ENCODE results near the gene LIPF.

The LIPF gene

DNA sequence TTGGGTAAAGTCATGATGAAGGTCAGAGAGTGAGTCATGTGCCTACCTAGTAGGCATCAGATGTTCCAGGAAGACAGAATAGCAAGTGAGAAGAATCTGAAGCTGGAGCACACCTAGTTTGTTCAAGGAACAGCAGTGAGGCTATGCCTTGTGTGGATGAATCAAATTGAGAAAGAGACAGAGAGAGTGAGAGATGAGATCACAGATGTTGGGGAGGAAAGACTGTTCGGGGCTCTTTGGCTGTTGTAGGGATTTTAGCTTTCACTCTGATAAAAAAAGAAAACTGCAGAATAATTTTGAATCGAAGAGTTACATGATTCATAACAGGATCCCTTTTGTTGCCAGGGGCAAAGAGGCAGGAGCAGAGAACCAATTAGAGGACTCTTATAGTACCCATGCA, 6.3 kb downstream of the LIPF start:
- Histone ChIP-seq H3K27ac (ENCODE audit: extremely low read depth, low read depth, low read length) (no peak overlapping the region), H3K36me3 (ENCODE audit: control insufficient read depth in 2 of 2, insufficient read depth in 1 of 2, low read length in 2 of 2) (no peaks in the 10 kb centered on the region), H3K9me3 (ENCODE audit: control insufficient read depth, insufficient read depth, low read depth, low read length) (no peaks in the 10 kb centered on the region), H3K4me1 (ENCODE audit: control insufficient read depth, insufficient read depth, low read length) (peaks cover 3% of the 10 kb centered on the region; the same call in 1 of the 2 replicates), H3K4me3 (ENCODE audit: low read depth, low read length) (no peak overlapping the region)
- TF ChIP-seq ZBTB7A (tag by site-specific recombination; IDR thresholded peaks at IDR 0.05; ENCODE audit: low read depth) (no peak), ZSCAN30 (tag by site-specific recombination; IDR thresholded peaks at IDR 0.05) (no peak)
- TF ChIP-seq, protein P1, sequence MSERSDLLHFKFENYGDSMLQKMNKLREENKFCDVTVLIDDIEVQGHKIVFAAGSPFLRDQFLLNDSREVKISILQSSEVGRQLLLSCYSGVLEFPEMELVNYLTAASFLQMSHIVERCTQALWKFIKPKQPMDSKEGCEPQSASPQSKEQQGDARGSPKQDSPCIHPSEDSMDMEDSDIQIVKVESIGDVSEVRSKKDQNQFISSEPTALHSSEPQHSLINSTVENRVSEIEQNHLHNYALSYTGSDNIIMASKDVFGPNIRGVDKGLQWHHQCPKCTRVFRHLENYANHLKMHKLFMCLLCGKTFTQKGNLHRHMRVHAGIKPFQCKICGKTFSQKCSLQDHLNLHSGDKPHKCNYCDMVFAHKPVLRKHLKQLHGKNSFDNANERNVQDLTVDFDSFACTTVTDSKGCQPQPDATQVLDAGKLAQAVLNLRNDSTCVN (tag by site-specific recombination; optimal IDR thresholded peaks at IDR 0.05), result no peak
- ChIA-PET POLR2A (no interaction called here), CTCF (interaction anchor here (0.6 to 1.2 kb wide), 4 partner anchors 15 to 105 kb away, joined by 3 to 6 read pairs (median 4); no protein-coding TSS in a partner anchor)

DNA sequence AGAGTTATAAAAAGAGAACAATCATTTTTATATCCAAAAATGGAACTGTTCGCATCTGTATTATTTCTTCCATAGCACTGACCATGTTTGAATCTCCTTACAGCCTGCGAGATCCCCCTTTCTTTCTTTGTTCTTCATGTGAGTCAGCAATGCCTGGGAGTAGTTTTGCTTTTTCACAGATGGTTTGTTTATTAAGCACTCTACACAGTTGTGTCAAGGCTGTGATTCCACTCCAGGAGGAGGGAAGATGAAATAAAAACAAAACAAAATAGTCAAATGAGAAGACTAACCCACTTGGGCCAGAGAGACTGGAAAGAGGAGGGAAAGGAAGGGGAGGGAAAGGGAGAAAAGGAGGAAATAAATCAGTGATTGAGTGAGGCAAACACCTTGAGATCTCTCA, 7.8 kb downstream of the LIPF start:
- Histone ChIP-seq H3K4me1 (ENCODE audit: control insufficient read depth, insufficient read depth, low read length) (peaks cover 3% of the 10 kb centered on the region; the same call in 1 of the 2 replicates), H3K4me3 (ENCODE audit: low read depth, low read length) (no peak overlapping the region), H3K9me3 (ENCODE audit: control insufficient read depth, insufficient read depth, low read depth, low read length) (no peaks in the 10 kb centered on the region), H3K36me3 (ENCODE audit: control insufficient read depth in 2 of 2, insufficient read depth in 1 of 2, low read length in 2 of 2) (no peaks in the 10 kb centered on the region), H3K27ac (ENCODE audit: extremely low read depth, low read depth, low read length) (no peak overlapping the region)
- TF ChIP-seq ZNF202 (tag by site-specific recombination; IDR thresholded peaks at IDR 0.05; ENCODE audit: borderline replicate concordance) (no peak), ZNF610 (tag by site-specific recombination; IDR thresholded peaks at IDR 0.05; ENCODE audit: borderline replicate concordance) (no peak), ZNF423 (tag by site-specific recombination; IDR thresholded peaks at IDR 0.05) (no peak), ZNF184 (tag by site-specific recombination; IDR thresholded peaks at IDR 0.05) (no peak), OVOL3 (tag by site-specific recombination; IDR thresholded peaks at IDR 0.05) (no peak), ZNF521 (tag by site-specific recombination; IDR thresholded peaks at IDR 0.05) (no peak), ZNF114 (tag by site-specific recombination; IDR thresholded peaks at IDR 0.05) (no peak), ZNF140 (tag by site-specific recombination; IDR thresholded peaks at IDR 0.05) (no peak), ZNF626 (tag by site-specific recombination; IDR thresholded peaks at IDR 0.05) (no peak)
- TF ChIP-seq, protein P2, sequence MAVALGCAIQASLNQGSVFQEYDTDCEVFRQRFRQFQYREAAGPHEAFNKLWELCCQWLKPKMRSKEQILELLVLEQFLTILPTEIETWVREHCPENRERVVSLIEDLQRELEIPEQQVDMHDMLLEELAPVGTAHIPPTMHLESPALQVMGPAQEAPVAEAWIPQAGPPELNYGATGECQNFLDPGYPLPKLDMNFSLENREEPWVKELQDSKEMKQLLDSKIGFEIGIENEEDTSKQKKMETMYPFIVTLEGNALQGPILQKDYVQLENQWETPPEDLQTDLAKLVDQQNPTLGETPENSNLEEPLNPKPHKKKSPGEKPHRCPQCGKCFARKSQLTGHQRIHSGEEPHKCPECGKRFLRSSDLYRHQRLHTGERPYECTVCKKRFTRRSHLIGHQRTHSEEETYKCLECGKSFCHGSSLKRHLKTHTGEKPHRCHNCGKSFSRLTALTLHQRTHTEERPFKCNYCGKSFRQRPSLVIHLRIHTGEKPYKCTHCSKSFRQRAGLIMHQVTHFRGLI (tag by site-specific recombination; IDR thresholded peaks at IDR 0.05), result no peak
- TF ChIP-seq, protein P3, sequence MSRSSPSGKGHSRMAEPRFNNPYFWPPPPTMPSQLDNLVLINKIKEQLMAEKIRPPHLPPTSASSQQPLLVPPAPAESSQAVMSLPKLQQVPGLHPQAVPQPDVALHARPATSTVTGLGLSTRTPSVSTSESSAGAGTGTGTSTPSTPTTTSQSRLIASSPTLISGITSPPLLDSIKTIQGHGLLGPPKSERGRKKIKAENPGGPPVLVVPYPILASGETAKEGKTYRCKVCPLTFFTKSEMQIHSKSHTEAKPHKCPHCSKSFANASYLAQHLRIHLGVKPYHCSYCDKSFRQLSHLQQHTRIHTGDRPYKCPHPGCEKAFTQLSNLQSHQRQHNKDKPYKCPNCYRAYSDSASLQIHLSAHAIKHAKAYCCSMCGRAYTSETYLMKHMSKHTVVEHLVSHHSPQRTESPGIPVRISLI (tag by site-specific recombination; IDR thresholded peaks at IDR 0.05), result no peak
- CTCF ChIA-PET, result interaction anchor here (0.7 kb wide), 1 partner anchor 33 kb away, joined by 3 read pairs; no protein-coding TSS in a partner anchor
- POLR2A ChIA-PET, result no interaction called here

DNA sequence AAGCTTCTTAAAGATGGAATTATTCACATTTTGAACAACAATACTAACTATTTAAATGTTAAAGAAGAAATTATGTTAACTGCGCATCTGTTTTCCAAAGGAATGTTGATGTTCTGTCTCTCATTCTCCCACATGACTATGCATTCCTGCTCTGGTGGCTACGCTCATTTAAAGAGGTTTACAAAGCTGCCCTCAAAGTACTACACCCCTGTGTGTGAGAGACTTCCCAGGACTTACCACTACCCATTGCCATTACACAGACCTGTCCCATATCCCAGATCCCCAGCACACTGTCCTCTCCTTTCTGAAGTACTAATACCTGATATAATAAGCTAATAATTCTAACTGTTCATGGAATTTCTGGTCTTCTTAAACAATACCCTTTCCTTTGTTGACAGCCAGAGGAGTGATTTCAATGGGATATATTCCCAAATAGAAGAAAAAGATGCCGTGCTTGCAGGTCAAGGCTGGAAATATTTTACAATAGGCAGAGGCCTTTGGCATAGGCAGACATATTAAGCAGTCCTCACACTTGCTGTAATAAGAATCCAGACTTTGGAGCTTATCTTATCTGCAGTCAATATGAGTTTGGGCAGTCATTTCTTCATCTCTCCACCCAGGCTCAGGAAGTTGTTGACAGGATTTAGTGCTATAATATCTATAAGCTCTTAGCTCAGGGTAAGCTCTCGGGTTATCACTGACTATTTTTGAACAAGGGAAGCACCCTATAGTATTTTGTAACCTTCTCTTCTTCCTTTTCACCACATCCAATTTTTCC, 12.2 kb downstream of the LIPF start:
- Histone ChIP-seq H3K9me3 (ENCODE audit: control insufficient read depth, insufficient read depth, low read depth, low read length) (no peaks in the 10 kb centered on the region), H3K4me3 (ENCODE audit: low read depth, low read length) (no peak overlapping the region), H3K4me1 (ENCODE audit: control insufficient read depth, insufficient read depth, low read length) (peaks cover 3% of the 10 kb centered on the region; the same call in 1 of the 2 replicates), H3K27ac (ENCODE audit: extremely low read depth, low read depth, low read length) (no peak overlapping the region), H3K36me3 (ENCODE audit: control insufficient read depth in 2 of 2, insufficient read depth in 1 of 2, low read length in 2 of 2) (no peaks in the 10 kb centered on the region)
- POLR2A ChIA-PET, result no interaction called here
- TF ChIP-seq, protein P4, sequence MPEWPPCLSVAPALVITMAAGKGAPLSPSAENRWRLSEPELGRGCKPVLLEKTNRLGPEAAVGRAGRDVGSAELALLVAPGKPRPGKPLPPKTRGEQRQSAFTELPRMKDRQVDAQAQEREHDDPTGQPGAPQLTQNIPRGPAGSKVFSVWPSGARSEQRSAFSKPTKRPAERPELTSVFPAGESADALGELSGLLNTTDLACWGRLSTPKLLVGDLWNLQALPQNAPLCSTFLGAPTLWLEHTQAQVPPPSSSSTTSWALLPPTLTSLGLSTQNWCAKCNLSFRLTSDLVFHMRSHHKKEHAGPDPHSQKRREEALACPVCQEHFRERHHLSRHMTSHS (tag by site-specific recombination; IDR thresholded peaks at IDR 0.05), result no peak
- TF ChIP-seq ZNF138 (tag by site-specific recombination; IDR thresholded peaks at IDR 0.05; ENCODE audit: borderline replicate concordance) (no peak), KLF8 (tag by site-specific recombination; IDR thresholded peaks at IDR 0.05) (no peak), TRIM28 (IDR thresholded peaks at IDR 0.05; ENCODE audit: borderline replicate concordance, low read length) (0 out of 2 replicates have a peak, but pooled peaks have one; percentile 23), ZBTB1 (tag by site-specific recombination; IDR thresholded peaks at IDR 0.05) (no peak), SP2 (tag by site-specific recombination; IDR thresholded peaks at IDR 0.05) (no peak), ZSCAN16 (tag by site-specific recombination; IDR thresholded peaks at IDR 0.05) (no peak), ZNF785 (tag by site-specific recombination; IDR thresholded peaks at IDR 0.05) (no peak), MZF1 (tag by site-specific recombination; IDR thresholded peaks at IDR 0.05; ENCODE audit: borderline replicate concordance) (no peak), TCF7L2 (IDR thresholded peaks at IDR 0.05; ENCODE audit: borderline replicate concordance, low read depth, low read length) (peak; percentile 15; the same call in 1 of the 2 replicates)
- TF ChIP-seq, protein P5, sequence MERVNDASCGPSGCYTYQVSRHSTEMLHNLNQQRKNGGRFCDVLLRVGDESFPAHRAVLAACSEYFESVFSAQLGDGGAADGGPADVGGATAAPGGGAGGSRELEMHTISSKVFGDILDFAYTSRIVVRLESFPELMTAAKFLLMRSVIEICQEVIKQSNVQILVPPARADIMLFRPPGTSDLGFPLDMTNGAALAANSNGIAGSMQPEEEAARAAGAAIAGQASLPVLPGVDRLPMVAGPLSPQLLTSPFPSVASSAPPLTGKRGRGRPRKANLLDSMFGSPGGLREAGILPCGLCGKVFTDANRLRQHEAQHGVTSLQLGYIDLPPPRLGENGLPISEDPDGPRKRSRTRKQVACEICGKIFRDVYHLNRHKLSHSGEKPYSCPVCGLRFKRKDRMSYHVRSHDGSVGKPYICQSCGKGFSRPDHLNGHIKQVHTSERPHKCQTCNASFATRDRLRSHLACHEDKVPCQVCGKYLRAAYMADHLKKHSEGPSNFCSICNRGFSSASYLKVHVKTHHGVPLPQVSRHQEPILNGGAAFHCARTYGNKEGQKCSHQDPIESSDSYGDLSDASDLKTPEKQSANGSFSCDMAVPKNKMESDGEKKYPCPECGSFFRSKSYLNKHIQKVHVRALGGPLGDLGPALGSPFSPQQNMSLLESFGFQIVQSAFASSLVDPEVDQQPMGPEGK (tag by site-specific recombination; IDR thresholded peaks at IDR 0.05), result no peak
- CTCF ChIA-PET, result interaction anchor here (0.6 to 2.1 kb wide), 6 partner anchors 9 to 159 kb away, joined by 3 to 9 read pairs (median 4); no protein-coding TSS in a partner anchor
